PC-9 (cell line): ENCODE results near the gene ENTREP3.

Experiments
- CTCF ChIP-seq: fragments of 200-600 bp; sonication (generic); conservative IDR thresholded peaks from 2 replicates; pipeline ENCODE4 v1.6.1; 2017; ENCODE audit warnings: mixed run types, antibody characterized with exemption, mild to moderate bottlenecking, moderate library complexity
- EZH2 ChIP-seq: fragments of 200-600 bp; sonication (generic); IDR thresholded peaks from 2 replicates; pipeline ENCODE4 v1.8.0; 2017; ENCODE audit warnings: antibody characterized with exemption, low read depth

- TF ChIP-seq CTCF (no peak), EZH2 (no peak)
Measured at GRCh38 chr1:155197901-155198546, 57.3 kb downstream of the ENTREP3 start.
